GM19372 (cell line): ENCODE results near the gene OR8D2.
"Not testable (repeated sequence)": the region's sequence is repeated elsewhere in the genome, so short reads cannot be mapped to it uniquely, and the experiment has no call there.

Experiments used
- ATAC-seq: cut with Tn5 transposase; IDR thresholded peaks from one replicate; pipeline ENCODE4 v1.9.1; 2021; ENCODE audit warnings: mild to moderate bottlenecking, low read depth, moderate library complexity; ENCODE audit not compliant: unreplicated experiment

OR8D2 gene

DNA sequence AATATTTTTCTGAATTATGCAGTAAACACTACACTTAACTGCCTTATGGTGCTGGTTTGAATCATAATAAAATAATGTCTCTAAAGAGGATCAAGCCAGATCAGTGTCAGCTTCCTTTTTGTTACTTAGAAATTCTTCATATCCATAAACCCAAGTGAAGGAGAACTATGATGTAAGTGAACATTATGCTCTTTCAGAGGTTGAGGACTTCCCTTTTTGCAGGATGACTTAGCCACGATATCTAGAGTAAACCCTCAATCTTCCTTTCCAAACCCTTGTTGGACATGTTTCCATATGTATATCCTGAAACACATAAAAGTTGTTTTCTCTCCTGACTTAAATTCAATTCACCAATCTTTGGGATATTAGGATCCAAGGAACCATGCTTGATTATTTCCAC is 25.3 kb downstream of the OR8D2 start:
- no peak for ATAC-seq

DNA sequence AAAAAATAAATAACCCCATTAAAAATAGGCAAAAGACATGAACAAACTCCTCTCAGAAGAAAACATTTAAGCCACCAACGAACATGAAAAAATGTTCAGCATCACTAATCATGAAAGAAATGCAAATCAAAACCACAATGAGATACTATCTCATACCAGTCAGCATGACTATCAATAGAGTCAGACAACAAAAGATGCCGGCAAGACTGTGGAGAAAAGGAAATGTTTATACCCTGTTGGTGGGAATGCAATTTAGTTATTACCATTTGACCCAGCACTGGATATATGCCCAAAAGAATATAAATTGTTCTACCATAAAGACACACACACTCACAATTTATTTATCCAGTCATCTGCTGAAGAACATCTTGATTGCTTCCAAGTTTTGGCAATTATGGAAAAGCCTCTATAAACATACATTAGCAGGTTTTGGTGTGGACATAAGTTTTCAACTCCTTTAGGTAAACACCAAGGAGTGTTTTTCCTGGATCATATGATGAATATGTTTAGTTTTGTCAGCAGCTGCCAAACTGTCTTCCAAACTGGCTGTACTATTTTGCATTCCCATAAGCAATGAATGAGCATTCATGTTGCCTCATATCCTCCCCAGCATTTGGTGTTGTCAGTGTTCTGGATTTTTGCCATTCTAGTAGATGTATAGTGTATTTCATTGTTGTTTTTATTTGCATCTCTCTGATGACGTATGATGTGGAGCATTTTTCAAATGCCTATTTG is 34.2 kb downstream of the OR8D2 start:
- no peak for ATAC-seq

DNA sequence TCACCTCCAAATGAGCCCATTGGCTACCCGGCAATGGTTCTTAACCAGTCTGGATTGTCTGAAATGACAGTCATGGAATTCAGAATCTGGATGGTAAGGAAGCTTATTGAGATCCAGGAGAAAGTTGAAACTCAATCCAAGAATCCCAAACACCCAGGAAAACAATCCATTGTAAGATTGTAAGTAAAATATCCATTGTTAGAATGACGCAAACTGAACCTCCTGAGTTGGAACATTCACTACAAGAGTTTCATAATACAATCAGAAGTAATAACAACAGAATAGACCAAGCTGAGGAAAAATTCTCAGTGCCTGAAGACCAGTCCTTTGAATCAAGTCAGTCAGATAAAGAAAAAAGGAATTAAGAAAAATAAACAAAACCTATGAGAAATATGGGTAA is 41.7 kb downstream of the OR8D2 start:
- ATAC-seq = no peak

DNA sequence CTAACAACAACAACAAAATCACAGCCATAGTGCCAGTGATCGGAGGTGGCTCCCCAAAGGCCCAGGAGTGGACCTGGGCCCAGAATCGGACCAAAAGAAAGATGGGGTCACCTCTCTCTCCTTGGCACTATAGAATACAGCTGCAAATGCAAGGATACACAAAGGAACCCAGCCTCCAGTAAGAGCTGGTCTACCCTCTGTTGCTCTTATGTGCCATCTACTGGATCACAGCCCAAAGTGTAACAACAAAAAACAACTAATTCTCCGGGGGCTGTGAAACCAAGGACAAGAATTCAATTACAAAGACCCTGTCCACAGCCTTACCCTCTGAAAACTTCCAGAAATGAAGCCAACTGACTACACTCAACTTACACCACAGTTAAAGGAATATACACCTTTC is 42.2 kb downstream of the OR8D2 start:
- ATAC-seq = no peak

DNA sequence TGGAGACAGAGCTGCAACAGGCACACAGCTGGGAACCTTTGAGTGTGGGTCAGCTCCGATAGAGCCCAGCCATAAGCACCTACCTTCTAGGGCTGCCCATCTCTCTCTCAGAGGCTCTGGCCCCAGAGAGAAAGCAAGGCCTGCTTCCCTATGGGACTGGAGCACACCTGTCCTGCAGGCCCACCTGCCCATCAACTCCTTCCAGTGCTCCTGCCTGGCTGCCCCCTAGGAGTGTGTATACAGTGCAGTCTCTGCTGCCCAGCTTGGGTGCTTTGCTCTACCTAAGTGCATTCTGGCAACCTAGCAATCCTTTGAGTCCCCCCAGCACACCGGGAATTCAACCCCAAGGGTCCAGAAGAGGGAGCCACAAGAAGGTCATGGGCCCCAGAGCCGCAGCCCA is 42.8 kb downstream of the OR8D2 start:
- ATAC-seq = no peak

DNA sequence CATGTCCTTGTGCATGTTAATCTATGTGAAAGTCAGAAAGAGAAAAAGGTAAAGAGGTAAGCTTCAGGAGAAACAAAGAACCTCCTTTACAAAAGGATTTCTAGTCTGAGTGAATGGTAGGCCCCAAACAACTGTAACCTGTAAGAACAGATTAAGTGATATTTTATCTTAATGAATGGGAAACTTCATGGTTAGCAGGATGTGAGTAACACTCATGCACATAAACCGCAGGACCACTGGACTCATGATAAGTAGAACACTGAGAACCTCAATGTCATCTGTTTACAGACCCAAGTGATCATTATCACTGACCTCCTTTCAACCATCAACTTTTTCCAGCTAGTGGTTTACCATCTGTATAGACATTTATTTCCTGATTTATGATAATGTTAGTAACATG is 43.9 kb downstream of the OR8D2 start:
- no peak for ATAC-seq

DNA sequence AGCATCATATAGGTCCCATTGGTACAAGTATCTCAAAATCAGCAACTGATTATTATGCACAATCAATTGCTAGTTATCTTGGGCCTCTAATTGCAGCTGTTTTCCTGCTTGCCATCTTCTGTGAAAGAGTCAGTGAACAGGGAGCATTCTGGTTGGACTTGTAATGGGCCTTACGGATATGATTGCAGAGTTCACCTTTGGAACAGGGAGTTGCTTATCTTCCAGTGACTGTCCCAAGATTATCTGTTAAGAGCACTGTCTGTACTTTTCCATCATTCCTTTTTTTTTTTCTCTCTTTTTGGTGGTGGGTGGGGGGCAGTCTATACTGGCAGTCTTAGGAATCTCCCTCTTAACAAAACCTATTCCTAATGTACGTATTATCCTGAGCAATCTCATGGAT is 46.0 kb downstream of the OR8D2 start:
- ATAC-seq = no peak

DNA sequence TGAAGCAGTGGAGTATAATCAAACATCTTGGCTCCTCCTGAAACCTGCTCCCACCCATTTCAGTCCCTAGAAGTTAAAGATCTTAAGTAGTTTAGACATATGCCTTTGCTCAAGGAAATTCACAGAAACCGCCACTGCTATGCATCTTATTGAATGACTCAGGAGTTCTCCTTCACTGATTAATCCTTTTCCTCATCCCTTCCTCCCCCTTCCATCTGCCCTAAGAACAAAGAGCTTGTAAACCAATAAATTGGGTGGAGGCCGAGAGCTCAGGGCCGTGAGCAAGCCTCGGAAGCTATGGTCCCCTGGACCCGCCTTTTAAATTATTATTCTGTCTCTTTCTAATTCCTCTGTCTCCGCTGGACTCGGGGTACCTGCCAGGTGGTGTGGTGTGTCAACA is 49.1 kb downstream of the OR8D2 start:
- not testable (repeated sequence) for ATAC-seq
